GM18867 (cell line): Measurements from ENCODE around the gene ILK.

Source experiments
- ATAC-seq: cut with Tn5 transposase; IDR thresholded peaks from one replicate; pipeline ENCODE4 v1.9.1; 2021; ENCODE audit warnings: mild to moderate bottlenecking, moderate library complexity; ENCODE audit not compliant: unreplicated experiment

Gene ILK

DNA sequence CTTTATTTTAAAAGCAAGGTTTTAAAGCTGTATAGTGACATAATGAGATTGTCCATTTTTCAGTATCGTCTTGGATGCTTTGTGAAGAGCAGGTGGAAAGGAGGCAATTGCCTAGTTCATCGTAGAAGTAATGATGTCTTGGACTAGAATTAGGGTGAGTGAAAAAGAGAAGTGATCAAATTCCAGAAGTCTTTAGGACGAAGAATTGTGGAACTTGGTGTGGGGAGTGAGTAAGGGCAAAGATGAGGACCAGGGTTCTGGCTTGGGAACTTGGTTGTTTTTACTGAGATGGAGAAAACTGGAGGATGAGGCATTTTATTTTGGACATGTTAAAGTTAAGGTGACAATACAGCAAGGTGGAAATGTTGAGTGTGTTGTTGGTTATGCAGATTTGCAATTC lies 1.2 kb downstream of the ILK start:
- ATAC-seq: no peak

DNA sequence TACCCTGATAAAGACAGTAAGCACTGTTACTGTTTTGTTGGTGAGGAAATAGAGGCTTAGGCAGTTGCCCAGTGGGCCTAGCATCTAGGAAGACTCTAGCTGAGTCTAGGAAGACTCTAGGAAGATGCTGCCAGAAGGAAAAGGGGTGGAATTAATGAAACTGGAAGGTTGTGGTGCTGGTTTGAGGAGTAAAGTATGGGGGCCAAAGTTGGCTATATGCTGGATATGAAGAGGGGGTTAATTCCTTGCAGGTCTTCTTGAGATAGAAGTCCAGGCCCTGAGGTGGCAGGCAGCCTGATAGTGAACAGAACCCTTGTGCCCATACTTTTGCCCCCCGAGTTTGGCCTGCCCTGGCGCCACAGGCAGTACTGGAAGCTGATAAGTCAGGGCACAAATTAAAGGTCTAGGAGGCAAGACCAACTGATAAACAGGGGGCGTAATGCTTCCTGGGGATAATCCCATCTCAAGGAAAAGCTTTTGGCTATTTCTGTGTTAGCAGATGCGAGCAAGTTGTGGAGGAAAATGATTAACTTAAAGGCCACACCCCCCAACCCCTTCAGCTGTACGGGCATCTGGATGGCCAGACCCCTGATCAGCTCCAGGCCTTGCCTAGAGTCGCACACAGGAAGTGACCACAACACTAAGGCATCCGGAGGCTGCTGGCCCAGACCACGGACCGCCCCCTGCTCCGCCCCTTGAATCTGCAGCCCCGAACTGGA lies 3.1 kb downstream of the ILK start:
- ATAC-seq: peak; percentile 31

DNA sequence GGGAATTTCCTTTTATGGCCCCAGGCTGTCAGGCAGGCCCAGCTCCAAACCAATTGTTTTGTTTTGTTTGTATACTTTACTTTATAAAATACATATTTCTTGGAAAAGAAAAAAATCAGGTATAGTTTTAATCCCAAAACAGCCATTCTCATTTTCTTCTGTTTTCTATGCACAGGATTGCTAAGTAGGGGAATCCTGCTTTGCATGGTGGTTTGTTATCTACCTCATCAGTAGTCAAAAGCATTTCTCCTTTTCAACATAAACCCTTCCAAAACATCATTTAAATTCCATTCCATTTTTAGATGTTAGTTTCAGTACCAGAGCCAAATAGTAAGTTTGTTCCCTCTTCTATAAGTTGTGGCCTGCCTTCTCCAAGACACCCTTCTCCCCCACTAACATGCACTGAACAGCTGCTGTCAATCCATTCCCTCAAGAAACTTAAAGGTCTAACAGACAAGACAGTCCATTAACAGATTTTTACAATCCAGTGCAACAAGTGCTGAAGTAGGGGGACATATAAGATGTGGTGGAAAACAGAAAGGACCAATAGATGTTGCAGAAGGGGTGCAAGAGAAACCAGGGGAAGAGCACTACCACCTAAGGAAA lies 3.7 kb downstream of the ILK start:
- ATAC-seq: no peak

DNA sequence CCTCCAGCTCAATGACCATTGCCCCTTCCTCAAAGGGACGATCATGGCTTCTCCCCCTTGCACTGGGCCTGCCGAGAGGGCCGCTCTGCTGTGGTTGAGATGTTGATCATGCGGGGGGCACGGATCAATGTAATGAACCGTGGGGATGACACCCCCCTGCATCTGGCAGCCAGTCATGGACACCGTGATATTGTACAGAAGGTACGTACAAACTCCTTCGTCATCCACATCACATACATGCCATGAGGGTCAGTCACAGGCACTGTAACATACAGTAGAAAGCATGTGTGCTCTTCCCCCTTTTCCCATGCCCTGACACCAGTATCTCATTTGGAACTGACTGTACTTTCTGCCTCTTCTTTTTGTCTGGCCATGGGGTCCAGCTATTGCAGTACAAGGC lies 4.4 kb downstream of the ILK start:
- ATAC-seq: no peak

DNA sequence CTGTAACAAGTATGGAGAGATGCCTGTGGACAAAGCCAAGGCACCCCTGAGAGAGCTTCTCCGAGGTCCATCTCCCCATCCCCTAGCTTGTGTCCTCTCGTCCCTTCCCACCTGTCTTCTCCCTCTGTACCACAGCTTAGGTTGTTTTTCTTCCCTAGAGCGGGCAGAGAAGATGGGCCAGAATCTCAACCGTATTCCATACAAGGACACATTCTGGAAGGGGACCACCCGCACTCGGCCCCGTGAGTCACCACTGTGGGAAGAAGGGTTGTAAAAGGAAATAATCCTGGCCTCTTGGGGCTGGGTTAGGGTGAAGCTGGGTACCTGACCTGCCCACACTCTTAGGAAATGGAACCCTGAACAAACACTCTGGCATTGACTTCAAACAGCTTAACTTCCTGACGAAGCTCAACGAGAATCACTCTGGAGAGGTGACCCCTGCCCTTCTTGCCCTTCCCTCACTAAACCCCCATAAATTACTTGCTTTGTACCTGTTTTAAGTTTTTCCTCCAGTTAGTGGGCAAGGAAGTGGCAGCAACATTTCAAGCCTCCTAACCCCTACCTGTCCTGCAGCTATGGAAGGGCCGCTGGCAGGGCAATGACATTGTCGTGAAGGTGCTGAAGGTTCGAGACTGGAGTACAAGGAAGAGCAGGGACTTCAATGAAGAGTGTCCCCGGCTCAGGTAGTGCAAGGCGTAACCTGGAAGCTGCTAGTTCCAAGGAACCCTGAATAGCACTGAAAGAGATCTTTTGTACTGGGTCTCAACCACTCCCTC lies 5.3 kb downstream of the ILK start:
- ATAC-seq: no peak

DNA sequence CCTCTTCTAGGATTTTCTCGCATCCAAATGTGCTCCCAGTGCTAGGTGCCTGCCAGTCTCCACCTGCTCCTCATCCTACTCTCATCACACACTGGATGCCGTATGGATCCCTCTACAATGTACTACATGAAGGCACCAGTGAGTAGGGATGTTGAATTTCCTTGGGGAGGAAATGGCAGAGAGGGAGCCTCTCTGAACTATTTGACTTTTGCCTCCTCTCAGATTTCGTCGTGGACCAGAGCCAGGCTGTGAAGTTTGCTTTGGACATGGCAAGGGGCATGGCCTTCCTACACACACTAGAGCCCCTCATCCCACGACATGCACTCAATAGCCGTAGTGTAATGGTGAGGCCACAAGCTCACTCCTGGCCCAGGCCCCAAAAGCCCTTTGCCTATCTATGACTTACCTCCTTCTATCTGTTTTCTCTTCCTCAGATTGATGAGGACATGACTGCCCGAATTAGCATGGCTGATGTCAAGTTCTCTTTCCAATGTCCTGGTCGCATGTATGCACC lies 6.0 kb downstream of the ILK start:
- ATAC-seq: no peak

DNA sequence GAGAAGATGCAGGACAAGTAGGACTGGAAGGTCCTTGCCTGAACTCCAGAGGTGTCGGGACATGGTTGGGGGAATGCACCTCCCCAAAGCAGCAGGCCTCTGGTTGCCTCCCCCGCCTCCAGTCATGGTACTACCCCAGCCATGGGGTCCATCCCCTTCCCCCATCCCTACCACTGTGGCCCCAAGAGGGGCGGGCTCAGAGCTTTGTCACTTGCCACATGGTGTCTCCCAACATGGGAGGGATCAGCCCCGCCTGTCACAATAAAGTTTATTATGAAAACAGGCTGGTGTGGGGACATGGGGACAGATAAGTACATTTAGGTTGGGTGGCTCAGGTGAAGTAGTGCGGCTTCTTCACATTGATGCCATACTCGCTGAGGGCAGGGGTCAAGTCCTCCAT lies 7.0 kb downstream of the ILK start:
- no peak for ATAC-seq

DNA sequence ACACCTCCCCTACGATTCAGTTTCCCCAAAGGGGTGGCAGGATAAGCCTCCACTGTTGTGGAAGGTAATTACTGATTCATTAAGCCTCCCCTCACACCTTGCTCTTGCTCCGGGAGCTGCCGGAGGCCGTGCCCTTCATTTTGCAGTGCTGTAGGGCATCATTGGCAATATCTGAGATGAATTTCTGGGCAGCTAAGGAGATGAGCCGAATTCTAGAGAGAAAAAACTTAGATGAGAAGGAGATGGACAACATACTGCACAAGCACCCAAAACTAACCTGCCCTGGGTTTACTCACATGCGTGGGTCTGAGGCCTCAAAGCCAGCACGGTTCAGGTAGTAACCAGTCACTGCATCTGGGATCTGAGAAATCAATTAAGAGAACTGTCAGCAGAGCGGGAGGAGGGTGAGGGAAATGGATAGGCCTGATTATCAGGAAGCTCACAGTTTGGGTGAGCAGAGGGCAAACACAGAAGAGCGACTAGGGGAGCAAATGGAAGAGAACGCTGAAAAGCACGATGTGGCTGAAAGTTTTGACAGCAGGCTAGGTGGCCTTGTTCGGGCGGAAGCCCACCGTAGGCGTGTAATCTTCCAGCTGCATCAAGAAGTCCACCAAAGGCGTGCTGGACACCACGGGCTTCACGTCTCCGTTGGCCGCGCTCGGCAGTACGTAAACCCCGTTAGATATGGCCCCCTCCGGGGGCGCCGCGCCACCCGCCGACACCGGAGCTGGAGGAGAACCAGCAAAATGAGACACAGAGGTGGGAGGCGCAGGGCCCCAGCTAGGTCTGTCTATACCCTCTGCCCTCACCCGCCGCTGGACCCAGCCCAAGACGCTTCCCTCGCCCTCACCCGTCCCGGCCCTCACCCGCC lies 7.8 kb downstream of the ILK start:
- peak; percentile 16 for ATAC-seq

DNA sequence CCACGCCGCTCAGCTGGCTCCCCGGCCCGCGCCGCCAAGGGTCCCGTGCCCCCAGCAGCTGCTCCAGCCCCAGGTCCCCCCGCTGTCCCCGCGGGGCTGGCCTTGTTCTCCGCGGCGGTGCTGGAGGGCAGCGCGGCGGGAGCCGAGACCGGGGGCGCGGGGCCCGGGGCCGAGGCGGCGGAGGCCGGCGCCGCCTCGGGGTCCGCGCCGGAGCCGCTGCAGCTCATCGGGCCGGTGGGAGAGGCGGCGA lies 8.3 kb downstream of the ILK start:
- ATAC-seq: no peak

DNA sequence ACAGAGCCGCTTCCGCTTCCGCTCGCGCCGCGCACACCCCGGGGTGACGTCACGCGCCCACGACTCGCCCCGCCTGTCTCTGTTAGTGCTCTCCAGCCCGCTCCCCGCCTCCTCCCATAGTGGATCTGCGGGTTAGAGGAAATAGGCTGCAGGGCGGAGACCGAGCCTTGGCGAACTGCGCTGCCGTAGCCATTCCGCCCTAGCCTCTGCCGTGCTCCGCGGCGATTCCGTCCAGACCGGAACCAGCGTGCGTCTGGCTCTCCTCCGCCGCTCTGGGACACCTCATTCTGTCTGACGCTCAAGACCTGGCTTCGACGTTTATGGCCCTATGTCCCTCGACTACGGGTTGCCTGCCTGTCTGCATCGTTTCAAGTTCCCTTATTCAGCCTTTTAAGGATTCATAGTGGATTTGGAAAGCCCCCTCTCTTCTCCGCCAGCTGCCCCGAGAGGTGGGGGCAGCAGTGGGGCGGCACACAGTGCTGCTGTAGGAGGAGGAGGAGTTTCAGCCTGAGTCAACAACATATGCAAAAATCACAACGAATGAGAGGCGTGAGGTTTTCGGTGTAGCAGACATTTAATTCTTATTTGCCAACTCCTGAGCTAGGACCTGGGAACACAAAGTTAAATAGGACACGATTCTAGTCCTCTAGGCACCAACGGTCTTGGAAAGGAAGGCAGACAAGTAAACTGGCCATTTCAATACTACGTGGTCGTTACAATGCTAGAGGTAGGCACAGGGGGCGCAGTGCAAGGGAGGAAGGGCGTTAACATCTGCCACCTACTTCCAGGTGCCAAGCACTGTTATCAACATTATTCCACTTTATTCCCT lies 8.9 kb downstream of the ILK start, which contains the start of gene TAF10:
TAF10 (minus strand) TSS at position 4 of the 829 bp plus-strand sequence. CDS start 27 bp downstream, outside the sequence.
- peak; percentile 89 for ATAC-seq

DNA sequence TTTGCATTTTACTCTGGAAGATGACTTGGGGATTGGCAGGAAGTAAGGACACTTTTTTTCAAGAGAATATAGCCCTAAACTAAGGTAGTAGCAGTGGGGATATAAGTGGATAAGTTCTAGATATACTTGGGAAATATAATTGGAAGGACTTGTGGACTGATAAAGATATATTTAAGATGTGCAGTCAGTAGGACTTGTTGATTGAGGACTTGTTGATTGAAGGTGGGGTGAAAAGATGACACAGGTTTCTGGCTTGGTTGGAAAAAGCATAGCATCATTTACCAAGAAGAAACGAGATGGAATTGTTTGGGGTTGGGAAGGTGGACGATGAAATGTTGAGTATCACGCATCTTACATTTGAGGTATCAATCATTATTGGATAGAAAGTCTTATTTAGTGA lies 9.9 kb downstream of the ILK start:
- ATAC-seq: no peak

DNA sequence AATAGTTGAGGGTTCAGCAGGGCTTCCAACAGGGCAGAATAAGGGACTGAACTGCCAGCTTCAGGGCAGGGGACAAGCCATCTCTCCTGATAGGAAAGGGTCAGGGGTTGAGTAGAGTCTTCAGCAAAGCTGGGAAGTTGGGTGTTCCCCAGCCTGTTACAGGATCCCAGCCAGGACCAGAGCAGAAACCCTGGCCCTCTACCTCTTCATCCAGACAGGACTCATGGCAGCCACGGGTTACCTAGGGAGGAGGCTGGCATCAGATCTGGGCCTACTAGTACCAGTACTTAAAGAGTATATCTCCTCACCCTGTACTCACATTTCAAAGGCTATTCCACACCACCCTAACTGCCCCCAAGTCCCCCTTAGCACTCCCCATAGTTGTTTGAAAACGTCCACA lies 10.9 kb downstream of the ILK start:
- ATAC-seq: no peak

DNA sequence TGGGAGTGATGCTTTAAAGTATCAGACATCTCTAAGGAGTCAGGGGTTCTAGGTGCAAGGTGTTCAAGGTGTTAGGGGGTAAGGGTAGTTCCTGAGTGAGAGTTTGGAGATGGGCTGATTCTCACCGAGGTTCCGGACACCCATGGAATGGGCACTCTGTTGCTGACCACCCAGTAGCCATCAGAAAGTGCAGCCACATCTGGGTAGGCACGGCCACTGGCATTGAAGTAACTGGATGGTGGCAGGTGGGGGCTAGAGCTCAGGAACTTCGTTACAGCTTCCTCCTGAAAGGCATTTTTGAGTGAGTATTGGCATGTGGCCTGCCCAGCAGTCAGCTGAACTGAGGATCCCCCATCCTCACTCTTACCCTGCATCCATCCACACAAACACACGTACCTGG lies 11.5 kb downstream of the ILK start:
- ATAC-seq: no peak

DNA sequence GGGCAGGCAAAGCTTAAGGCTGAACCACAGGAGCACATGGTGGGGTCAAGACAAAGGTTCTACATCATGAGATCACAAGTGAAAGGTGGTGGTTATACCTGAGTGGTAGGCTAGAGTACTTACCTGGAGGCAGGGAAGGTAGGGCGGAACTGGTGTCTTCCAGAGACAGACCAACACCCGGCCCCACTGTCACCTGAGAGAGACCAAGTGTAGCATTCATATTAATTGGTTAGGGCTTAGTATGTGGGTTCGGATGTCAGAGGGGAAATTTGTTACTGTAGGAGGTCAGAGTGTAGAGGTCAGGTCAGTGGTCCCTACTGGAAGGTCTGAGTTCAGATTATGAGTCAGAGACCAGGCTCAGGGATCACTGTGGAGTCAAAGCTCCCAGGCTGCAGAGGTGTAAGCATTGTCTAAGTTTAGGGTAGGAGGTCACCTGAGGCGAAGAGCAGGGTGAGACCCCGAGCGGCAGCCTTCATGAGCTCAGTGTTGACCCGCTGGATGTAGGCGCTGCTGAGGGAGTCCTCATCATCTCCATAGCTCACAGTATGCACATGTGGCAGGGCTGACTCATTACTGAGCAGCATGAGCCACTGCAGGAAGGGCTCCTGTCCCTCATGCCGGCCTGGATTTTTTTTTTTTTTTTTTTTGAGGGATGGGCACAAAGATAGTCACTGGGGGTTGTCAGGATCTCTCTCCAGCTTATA lies 12.5 kb downstream of the ILK start:
- no peak for ATAC-seq

DNA sequence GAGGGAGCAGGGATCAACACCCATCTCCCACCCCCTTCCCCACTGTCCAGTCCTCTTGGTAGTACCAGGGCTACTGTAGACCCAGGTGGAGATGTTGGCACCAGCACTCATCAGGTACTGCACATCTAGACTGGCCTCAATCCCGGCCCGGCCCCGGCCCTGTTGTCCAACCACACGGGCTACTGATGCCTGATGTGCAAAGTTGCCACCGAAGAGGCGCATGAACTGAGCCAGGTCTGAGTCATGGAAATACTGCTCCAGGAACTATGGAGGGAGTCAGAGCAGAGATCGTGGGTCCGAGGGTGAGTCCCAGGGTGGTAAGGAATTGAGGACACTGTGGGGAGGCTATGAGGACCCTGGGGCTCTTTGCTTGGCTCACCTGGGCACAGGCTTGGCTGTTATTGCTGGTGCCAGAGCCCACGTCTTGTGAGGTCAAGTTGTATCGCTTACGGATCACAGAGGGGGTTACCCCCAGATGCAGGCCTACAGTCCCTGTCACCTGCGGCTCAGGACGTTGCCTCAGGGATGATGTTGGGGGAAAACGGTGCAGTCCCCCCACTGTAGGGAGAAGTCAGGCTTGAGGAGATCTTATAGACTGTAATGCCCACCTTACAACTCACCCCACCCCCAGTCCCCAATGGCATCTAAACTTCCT lies 13.1 kb downstream of the ILK start:
- no peak for ATAC-seq

DNA sequence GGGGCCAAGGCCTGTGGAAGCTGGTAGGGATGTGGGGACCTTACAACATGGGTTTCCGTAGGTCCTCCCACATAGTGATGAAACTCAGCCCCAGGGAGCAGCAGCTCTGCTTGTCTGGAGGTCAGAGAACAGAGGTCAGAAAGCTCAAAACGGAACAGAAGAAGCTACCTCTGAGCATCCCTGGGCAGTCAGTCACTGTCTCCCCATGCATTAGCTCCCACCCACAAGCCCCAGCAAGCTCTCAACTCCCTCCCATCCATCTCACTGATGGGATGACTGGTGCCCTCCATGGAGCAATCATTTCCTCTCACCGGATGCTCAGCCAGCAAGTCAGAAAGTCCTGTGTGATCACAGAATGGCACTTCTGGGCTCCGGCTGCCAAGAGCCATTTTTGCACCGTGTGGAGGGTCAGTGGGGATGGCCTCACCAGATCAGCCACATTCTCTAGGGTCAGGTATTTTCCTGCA lies 13.8 kb downstream of the ILK start:
- ATAC-seq: no peak

DNA sequence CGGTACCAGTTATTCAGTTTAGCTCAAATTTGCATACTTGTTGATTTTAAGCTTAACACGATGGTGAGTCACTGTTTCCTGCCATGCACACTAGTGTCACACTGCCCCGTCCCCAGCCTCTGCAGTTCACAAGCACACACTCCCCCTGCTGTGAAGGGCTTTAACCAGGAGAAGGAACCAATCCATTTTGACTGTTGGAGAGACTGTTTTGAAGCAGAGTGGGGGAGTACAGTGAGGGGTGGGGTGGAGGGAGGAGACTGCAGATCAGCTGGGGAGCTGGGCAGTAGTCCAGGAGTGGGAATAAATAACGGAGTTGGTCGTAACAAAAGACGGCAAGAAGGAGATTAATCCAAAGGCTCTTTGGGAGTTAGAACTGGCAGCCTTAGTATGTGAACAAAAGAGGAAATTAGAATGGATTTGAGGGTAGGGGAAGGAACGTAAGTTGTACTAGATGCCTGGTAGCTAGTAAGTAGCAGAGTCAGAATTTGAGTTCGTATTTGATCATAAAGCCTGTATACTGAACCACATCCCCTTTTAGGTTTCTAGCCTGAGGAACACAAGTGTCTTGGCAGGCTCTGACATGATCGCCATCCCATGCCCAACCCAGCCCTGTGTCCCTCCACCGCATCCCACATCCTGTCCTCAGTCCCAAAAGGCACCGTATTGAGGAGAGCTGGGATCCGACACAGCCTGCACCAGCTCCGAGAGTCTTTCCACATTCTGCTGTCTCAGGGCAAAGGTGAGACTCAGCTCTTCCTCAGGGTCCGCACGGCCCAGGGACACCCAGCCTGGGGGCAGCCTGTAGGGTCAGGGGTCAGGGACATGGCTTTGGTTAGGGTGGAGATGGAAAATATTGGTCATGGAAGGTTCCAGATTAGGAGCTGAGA lies 14.8 kb downstream of the ILK start:
- peak; percentile 11 for ATAC-seq
